ENCODE data around the gene IL16.

Gene IL16

DNA sequence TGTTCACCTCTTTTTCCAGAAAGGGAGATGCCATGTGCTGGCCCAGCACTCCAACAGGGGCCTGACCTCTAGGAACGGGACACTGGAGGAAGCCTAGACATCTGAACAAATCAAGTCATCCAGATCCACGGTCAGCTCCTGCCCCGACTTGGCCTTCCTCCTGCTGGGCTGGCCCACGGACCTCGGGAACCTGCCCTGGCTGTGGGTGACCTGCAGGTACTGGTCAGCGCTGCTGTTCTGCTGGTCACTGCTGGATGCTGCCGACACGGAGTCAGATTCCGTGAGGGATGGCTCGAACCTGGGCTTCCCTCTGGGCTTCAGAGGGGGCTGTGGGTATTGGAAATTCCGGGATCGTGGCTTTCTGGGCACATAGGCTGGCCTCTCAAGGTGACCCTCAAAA lies 135.6 kb downstream of the IL16 start:
- H3K4me3 ChIP-seq (replicated peaks; ENCODE audit: low read depth, low read length): no peak overlapping the region
- no peak for DNase-seq (ENCODE audit: low read depth)
- TF ChIP-seq, protein P1, sequence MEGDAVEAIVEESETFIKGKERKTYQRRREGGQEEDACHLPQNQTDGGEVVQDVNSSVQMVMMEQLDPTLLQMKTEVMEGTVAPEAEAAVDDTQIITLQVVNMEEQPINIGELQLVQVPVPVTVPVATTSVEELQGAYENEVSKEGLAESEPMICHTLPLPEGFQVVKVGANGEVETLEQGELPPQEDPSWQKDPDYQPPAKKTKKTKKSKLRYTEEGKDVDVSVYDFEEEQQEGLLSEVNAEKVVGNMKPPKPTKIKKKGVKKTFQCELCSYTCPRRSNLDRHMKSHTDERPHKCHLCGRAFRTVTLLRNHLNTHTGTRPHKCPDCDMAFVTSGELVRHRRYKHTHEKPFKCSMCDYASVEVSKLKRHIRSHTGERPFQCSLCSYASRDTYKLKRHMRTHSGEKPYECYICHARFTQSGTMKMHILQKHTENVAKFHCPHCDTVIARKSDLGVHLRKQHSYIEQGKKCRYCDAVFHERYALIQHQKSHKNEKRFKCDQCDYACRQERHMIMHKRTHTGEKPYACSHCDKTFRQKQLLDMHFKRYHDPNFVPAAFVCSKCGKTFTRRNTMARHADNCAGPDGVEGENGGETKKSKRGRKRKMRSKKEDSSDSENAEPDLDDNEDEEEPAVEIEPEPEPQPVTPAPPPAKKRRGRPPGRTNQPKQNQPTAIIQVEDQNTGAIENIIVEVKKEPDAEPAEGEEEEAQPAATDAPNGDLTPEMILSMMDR (IDR thresholded peaks at IDR 0.05; ENCODE audit: low read length, missing control alignments): no peak

DNA sequence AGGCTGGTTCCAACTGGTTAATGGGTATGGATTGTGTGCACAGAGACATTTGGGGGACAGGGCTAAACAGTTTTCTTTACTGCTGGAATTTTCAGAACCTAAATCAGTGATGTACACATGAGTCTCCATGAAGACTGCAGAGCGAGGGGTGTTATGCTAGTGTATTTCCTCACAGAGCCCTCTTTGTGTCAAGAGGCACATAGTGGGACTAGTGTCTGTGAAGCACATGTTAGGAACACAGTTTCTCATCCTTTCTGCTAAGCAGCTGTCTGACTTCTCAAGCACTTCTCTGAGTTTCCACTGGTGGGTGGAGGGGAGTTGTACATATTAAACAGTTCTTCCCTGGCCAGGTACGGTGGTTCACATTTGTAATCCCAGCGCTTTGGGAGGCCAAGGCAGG lies 136.7 kb downstream of the IL16 start:
- H3K4me3 ChIP-seq (replicated peaks; ENCODE audit: low read depth, low read length): no peak overlapping the region
- TF ChIP-seq, protein P1 (IDR thresholded peaks at IDR 0.05; ENCODE audit: low read length, missing control alignments): no peak
- DNase-seq (ENCODE audit: low read depth): no peak

GRCh38 chr15:81334768-81335435 lies 138.2 kb downstream of the IL16 start:
- H3K4me3 ChIP-seq (replicated peaks; ENCODE audit: low read depth, low read length): no peak overlapping the region
- peak; percentile 80 for DNase-seq (ENCODE audit: low read depth)
- TF ChIP-seq, protein P1 (IDR thresholded peaks at IDR 0.05; ENCODE audit: low read length, missing control alignments): no peak

DNA sequence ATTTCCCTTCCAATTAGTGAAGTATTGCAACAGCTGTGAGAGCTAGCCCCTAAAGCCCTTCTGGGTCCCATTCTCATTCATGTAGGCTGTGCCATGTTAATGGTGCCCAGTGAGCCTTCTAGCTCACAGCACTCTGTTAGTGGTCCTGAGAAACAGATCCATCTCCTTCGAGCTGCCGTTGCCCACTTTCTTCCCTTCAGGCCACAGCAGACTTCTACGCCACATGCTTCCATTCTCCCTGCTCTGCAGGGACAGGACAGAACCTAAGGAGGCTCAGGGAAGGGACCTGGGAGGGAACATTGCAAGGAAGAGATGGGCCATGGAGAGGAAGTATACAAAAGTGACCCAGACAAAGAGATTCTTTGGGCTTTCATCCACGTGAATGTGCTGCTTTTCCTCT lies 139.0 kb downstream of the IL16 start:
- no peak for DNase-seq (ENCODE audit: low read depth)
- TF ChIP-seq, protein P1 (IDR thresholded peaks at IDR 0.05; ENCODE audit: low read length, missing control alignments): no peak
- H3K4me3 ChIP-seq (replicated peaks; ENCODE audit: low read depth, low read length): no peak overlapping the region

- TF ChIP-seq, protein P1 (IDR thresholded peaks at IDR 0.05; ENCODE audit: low read length, missing control alignments): peak; percentile 49
- DNase-seq (ENCODE audit: low read depth): peak; percentile 58
- H3K4me3 ChIP-seq (replicated peaks; ENCODE audit: low read depth, low read length): no peak overlapping the region
Measured at GRCh38 chr15:81336568-81336967, 139.9 kb downstream of the IL16 start.

GRCh38 chr15:81337241-81337640 lies 140.6 kb downstream of the IL16 start:
- TF ChIP-seq, protein P1 (IDR thresholded peaks at IDR 0.05; ENCODE audit: low read length, missing control alignments): no peak
- H3K4me3 ChIP-seq (replicated peaks; ENCODE audit: low read depth, low read length): no peak overlapping the region
- DNase-seq (ENCODE audit: low read depth): no peak

DNA sequence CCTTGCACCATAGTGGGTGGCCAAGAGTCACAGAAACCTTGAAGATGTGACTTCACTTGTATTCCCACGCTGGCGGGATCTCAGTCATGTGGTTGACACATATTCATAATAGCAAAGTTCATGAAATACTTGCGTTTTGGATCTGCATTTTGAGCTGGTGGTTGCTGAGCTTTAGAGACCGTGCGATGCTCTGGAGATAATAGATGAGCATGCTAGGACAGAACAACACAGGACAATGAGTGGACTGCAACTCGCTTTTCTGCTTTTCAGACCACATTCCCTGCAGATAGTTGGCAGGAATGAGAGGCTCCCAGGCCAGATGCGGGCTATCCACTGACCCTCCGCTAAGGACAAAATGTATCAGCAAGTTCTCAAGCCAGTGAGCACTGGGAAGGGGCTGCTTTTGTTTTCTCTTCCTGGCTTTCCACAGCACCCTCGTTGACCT lies 141.1 kb downstream of the IL16 start:
- H3K4me3 ChIP-seq (replicated peaks; ENCODE audit: low read depth, low read length): no peak overlapping the region
- peak; percentile 16 for DNase-seq (ENCODE audit: low read depth)
- TF ChIP-seq, protein P1 (IDR thresholded peaks at IDR 0.05; ENCODE audit: low read length, missing control alignments): no peak

All from fibroblast of pulmonary artery (primary cell).